ENCODE results near the gene ABHD8.
A peak's percentile ranks its signal among the peaks of the same experiment; 100 is the strongest.
"Not testable (repeated sequence)": the region's sequence is repeated elsewhere in the genome, so short reads cannot be mapped to it uniquely, and the experiment has no call there.

The ABHD8 gene

DNA sequence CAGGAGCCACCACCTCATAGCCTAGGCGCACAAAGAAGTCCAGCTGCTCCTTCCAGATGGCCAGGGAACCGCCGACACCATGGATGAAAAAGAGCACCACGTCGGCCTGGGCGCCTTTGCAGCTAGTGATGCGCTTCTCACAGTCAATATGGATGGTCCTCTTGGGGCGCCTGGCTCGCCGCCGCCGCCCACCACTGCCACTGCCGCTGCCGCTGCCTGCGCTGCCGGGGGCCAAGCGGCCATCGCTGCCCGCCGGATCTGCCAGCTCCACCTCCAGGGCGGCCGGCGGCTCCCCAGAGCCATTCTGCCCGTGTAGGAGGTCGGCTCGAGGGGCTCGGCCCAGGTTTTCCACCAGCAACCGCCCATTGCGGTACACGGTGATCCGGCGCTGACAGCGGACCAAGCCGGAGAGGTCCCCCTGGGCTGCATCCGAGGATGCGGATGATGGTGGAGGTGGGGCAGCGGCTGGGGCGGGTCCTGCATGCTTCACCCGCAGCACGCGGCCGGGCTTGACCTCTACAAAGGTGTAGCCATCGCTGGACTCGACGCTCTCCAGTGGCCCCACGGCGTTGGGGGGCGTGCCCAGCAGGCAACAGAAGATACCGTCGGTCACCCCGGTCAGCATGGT lies 2.1 kb downstream of the ABHD8 start:
- DNase-seq (ENCODE audit: low read depth in 1 of 2, low spot score in 1 of 2), result no peak

DNA sequence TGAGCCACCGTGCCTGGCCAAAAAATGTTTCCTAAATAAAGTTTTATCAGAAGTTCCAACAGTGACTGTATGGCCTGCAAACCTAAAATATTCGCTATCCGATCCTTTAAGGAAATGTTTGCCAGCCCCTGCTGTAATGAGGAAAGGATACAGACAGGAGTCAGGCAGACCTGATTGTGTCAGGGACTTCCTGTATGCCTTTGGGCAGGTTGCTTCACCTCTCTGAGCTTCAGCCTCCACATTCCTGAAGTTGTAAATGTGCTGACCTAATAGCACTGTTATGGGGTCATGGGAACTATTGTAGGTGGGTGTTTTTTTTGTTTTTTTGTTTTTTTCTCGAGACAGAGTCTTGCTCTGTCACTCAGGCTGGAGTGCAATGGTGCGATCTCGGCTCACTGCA lies 6.2 kb downstream of the ABHD8 start:
- no peak for DNase-seq (ENCODE audit: low read depth in 1 of 2, low spot score in 1 of 2)

GRCh38 chr19:17296273-17296672 lies 7.0 kb downstream of the ABHD8 start:
- no peak for DNase-seq (ENCODE audit: low read depth in 1 of 2, low spot score in 1 of 2)

DNA sequence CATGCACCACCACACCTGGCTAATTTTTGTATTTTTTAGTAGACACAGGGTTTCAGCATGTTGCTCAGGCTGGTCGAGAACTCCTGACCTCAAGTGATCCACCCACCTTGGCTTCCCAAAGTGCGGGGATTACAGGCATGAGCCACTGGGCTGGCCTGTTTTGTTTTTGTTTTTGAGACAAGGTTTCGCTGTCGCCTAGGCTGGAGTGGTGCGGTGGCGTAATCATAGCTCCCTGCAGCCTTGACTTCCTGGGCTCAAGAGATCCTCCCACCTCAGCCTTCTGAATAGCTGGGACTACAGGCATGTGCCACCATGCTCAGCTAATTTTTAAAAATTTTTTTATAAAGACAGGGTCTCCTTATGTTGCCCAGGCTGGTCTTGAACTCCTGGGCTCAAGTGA lies 7.7 kb downstream of the ABHD8 start:
- DNase-seq (ENCODE audit: low read depth in 1 of 2, low spot score in 1 of 2), result not testable (repeated sequence)

DNA sequence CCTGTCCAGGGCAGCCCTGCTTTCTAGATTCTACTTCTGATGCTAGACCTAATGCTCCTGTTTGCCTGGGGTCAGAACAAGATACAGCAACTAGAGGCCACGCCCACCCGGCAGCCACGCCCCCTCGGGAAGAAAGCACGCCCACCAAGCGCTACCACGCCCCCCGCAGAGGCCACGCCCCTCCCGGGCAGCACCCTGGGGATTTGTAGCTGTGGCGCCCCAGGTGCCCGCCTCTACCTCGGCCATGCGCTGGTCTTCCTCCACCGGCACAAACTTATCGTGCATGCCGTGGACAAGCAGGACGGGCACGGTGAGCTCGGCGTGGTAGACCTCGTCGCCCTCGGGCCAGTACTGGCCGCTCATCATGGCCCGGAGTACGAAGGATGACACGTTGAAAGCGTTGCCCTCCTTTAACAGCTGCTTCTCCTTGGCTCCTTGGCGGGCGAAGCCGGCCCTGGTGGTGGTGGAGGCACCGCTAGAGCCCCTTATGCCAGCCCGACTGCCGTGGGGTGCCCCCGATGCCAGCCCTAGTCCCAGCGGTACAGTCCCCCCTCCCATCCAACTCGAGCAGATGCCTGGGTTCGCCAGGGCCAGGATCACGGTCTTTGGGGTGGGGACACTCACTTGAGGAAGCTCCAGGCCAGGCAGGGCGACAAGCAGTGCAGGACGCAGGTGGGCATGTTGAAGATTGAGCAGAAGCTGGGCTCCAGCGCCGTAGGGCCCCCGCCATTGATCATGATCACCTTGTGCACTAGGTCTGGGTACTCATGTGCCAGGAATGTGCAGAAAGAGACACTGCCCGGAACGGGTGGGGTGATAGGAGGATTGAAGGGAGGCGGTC lies 9.0 kb downstream of the ABHD8 start:
- DNase-seq (ENCODE audit: low read depth in 1 of 2, low spot score in 1 of 2), result peak in 1 of 2 donors; percentile 43

- no peak for DNase-seq (ENCODE audit: low read depth in 1 of 2, low spot score in 1 of 2)
These were observed 9.6 kb downstream of the ABHD8 start for GRCh38 chr19:17293605-17294004.

- DNase-seq (ENCODE audit: low read depth in 1 of 2, low spot score in 1 of 2), result peak; percentile 55 to 80
These were observed 10.7 kb downstream of the ABHD8 start for GRCh38 chr19:17292301-17293074.

- DNase-seq (ENCODE audit: low read depth in 1 of 2, low spot score in 1 of 2), result peak in 1 of 2 donors; percentile 27
These were observed 13.7 kb downstream of the ABHD8 start for GRCh38 chr19:17289489-17289888.

- no peak for DNase-seq (ENCODE audit: low read depth in 1 of 2, low spot score in 1 of 2)
These were observed 16.5 kb downstream of the ABHD8 start for GRCh38 chr19:17286752-17287151.

DNA sequence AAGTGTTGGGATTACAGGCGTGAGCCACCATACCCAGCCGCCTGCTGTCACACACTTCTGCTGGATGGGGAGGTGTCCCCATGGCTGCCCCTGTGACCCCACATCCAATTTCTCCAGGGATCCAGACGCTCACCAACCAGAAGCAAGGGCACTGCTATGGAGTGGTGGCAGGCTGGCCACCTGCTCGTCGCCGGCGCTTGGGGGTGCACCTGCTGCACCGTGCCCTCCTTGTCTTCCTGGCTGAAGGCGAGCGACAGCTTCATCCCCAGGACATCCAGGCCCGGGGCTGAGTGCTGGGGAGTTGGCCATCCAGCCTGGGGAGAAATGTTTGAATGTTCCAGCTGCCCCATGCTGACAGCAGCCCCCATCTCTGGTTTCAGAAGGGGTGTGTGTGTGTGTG lies 17.0 kb downstream of the ABHD8 start:
- no peak for DNase-seq (ENCODE audit: low read depth in 1 of 2, low spot score in 1 of 2)

- no peak for DNase-seq (ENCODE audit: low read depth in 1 of 2, low spot score in 1 of 2)
These were observed 17.6 kb downstream of the ABHD8 start for GRCh38 chr19:17285415-17286135.

- no peak for DNase-seq (ENCODE audit: low read depth in 1 of 2, low spot score in 1 of 2)
These were observed 19.7 kb downstream of the ABHD8 start for GRCh38 chr19:17283504-17283996.

DNA sequence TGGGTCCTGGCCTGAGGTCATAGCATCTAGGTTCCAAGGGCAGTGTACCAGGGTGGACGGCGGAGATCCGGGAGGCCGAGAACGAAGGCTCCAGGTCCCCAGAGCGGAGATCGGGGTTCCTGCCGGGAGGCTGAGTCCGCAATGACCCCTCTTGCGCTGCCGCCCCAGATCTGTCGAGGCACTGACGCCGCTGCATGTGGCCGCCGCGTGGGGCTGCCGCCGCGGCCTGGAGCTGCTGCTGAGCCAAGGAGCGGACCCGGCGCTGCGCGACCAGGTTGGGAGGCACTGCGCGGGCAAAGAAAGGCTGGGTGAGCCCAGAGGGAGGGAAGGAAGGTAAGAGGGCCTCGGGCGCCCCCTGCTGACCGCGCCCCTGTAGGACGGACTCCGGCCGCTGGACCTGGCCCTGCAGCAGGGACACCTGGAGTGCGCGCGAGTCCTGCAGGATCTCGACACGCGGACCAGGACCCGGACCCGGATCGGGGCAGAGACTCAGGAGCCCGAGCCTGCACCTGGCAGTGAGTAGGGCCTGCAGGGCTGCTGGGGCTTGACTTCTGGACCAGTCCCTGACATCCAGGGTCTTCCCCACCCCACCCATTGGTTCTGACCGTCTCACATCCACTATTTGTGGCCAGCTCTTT lies 20.6 kb downstream of the ABHD8 start:
- DNase-seq (ENCODE audit: low read depth in 1 of 2, low spot score in 1 of 2), result peak; percentile 69 to 73

GRCh38 chr19:17281391-17282304 lies 21.6 kb downstream of the ABHD8 start, which contains the start of gene ANKLE1:
ANKLE1 (plus strand) TSS chr19:17281901; CDS start chr19:17281921, 20 bp downstream.
- peak in 1 of 2 donors; percentile 21 for DNase-seq (ENCODE audit: low read depth in 1 of 2, low spot score in 1 of 2)

DNA sequence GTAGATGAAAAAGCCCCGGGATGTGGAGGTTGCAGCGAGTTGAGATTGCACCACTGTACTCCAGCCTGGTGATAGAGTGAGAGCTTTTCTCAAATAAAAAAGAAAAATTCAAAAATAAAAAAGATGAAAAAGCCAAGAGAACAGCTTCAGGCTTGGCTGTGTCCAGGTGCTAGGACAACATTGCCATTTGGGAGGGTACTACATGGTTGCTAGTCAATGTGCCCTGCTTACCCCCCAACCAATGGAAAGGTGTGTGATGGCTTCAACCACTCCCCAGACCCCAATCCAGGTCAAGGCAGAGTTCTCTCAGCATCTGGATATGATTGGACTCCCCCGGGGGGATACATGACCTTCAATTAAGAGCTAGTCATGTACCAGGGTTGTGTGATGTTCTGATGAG lies 23.8 kb downstream of the ABHD8 start:
- DNase-seq (ENCODE audit: low read depth in 1 of 2, low spot score in 1 of 2), result no peak

- no peak for DNase-seq (ENCODE audit: low read depth in 1 of 2, low spot score in 1 of 2)
These were observed 27.6 kb downstream of the ABHD8 start for GRCh38 chr19:17275441-17276175.

DNA sequence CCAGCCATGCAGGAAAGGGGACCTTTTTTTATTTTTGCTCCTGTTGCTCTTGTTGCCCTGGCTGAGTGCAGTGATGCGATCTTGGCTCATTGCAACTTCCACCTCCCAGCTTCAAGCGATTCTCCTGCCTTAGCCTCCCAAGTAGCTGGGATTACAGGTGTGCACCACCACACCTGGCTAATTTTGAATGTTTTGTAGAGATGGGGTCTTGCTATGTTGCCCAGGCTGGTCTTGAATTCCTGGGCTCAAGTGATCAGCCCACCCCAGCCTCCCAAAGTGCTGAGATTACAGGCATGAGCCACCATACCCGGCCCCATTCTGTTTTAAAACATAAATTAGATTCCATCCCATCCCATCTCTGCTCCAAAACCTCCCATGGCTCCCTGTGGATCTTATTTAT lies 28.3 kb downstream of the ABHD8 start:
- DNase-seq (ENCODE audit: low read depth in 1 of 2, low spot score in 1 of 2), result not testable (repeated sequence)

GRCh38 chr19:17268754-17269153 lies 34.5 kb downstream of the ABHD8 start:
- DNase-seq (ENCODE audit: low read depth in 1 of 2, low spot score in 1 of 2), result no peak
